GM23248 (cell line): Measurements from ENCODE around the gene ZFPL1. TPM values are rescaled to one million over a fixed set of nuclear protein-coding genes. Genes with fewer than 3 reads are reported as not detected.

Experiments used
- DNase-seq: peaks from one replicate; pipeline ENCODE4 v3.0.0-alpha.2; 2015
- H2AFZ ChIP-seq: fragments of 200-600 bp; sonication (generic); 2 replicates; pipeline ENCODE4 v1.6.1; 2016; ENCODE audit warnings: antibody characterized with exemption
- H3F3A ChIP-seq: fragments of 200-600 bp; sonication (generic); 2 replicates; pipeline ENCODE4 v1.6.1; 2016; ENCODE audit warnings: mild to moderate bottlenecking, antibody characterized with exemption, mixed run types; ENCODE audit not compliant: insufficient read depth
- H3K27ac ChIP-seq: fragments of 200-600 bp; sonication (generic); 2 replicates; pipeline ENCODE4 v1.5.1; 2016; ENCODE audit warnings: mild to moderate bottlenecking
- H3K27me3 ChIP-seq: fragments of 200-600 bp; sonication (generic); replicated peaks from 2 replicates; pipeline ENCODE4 v1.6.1; 2016; ENCODE audit warnings: mild to moderate bottlenecking; ENCODE audit not compliant: insufficient read depth
- H3K36me3 ChIP-seq: fragments of 200-600 bp; sonication (generic); 2 replicates; pipeline ENCODE4 v1.6.1; 2016; ENCODE audit warnings: low read depth, mild to moderate bottlenecking
- H3K4me1 ChIP-seq: fragments of 200-600 bp; sonication (generic); 2 replicates; pipeline ENCODE4 v1.6.1; 2016; ENCODE audit warnings: mild to moderate bottlenecking; ENCODE audit not compliant: insufficient read depth
- H3K4me2 ChIP-seq: fragments of 200-600 bp; sonication (generic); one replicate; pipeline ENCODE4 v1.6.1; 2016; ENCODE audit warnings: mild to moderate bottlenecking; ENCODE audit not compliant: unreplicated experiment
- H3K4me3 ChIP-seq: fragments of 200-600 bp; sonication (generic); 2 replicates; pipeline ENCODE4 v1.5.1; 2016; ENCODE audit warnings: mild to moderate bottlenecking
- H3K79me2 ChIP-seq: fragments of 200-600 bp; sonication (generic); 2 replicates; pipeline ENCODE4 v1.6.1; 2016; ENCODE audit warnings: mild to moderate bottlenecking; ENCODE audit not compliant: insufficient read depth
- H3K9ac ChIP-seq: fragments of 200-600 bp; sonication (generic); 2 replicates; pipeline ENCODE4 v1.6.1; 2016; ENCODE audit warnings: mild to moderate bottlenecking
- H3K9me2 ChIP-seq: fragments of 200-600 bp; sonication (generic); 2 replicates; pipeline ENCODE4 v1.6.1; 2016; ENCODE audit warnings: mixed run types, mild to moderate bottlenecking, moderate library complexity; ENCODE audit not compliant: insufficient read depth
- H3K9me3 ChIP-seq: fragments of 200-600 bp; sonication (generic); one replicate; pipeline ENCODE4 v1.6.1; 2017; ENCODE audit warnings: low read depth
- H4K20me1 ChIP-seq: fragments of 200-600 bp; sonication (generic); 2 replicates; pipeline ENCODE4 v1.6.0; 2016; ENCODE audit not compliant: insufficient read depth
- EZH2 ChIP-seq: fragments of 200-600 bp; sonication (generic); IDR thresholded peaks from 2 replicates; pipeline ENCODE4 v1.6.1; 2018; ENCODE audit warnings: antibody characterized with exemption, mild to moderate bottlenecking; ENCODE audit not compliant: insufficient read depth, poor library complexity, severe bottlenecking
- EZH2phosphoT487 ChIP-seq: fragments of 200-600 bp; sonication (generic); IDR thresholded peaks from 2 replicates; pipeline ENCODE4 v1.6.1; 2018; ENCODE audit warnings: antibody characterized with exemption, moderate library complexity, mild to moderate bottlenecking, low read depth; ENCODE audit not compliant: insufficient read depth
- WGBS, 2 experiments: methylation state at CpG; one replicate each; pipeline ENCODE4 v1.1.6; 2015 to 2017; ENCODE audit warnings: low lambda C conversion rate in 2 of 2, low coverage in 1 of 2; ENCODE audit errors: missing lambda C conversion rate in 2 of 2; 5-methylcytosine and 5-hydroxymethylcytosine counted together
- in situ Hi-C: fragments of 300-500 bp; cut with MboI; formaldehyde crosslinking; loops from 2 replicates; pipeline ENCODE4 v1.15.0; 2020
- polyA plus RNA-seq: library from polyadenylated mRNA; unstranded; fragments of >200 nt; fragmentation: Nextera tagmentation; extraction: Ambion mirVana; gene quantifications from 2 replicates; pipeline ENCODE4 v1.2.1, GENCODE V29; 2016
- total RNA-seq: library from RNA; depleted of rRNA; stranded (reverse); fragments of >200 nt; shearing (Covaris generic); gene quantifications from 2 replicates; pipeline ENCODE4 v1.2.3, GENCODE V29; 2014

Gene ZFPL1
- total and polyA plus RNA-seq, 2 experiments from 2014 or later = 55.2 to 64.9 TPM

DNA sequence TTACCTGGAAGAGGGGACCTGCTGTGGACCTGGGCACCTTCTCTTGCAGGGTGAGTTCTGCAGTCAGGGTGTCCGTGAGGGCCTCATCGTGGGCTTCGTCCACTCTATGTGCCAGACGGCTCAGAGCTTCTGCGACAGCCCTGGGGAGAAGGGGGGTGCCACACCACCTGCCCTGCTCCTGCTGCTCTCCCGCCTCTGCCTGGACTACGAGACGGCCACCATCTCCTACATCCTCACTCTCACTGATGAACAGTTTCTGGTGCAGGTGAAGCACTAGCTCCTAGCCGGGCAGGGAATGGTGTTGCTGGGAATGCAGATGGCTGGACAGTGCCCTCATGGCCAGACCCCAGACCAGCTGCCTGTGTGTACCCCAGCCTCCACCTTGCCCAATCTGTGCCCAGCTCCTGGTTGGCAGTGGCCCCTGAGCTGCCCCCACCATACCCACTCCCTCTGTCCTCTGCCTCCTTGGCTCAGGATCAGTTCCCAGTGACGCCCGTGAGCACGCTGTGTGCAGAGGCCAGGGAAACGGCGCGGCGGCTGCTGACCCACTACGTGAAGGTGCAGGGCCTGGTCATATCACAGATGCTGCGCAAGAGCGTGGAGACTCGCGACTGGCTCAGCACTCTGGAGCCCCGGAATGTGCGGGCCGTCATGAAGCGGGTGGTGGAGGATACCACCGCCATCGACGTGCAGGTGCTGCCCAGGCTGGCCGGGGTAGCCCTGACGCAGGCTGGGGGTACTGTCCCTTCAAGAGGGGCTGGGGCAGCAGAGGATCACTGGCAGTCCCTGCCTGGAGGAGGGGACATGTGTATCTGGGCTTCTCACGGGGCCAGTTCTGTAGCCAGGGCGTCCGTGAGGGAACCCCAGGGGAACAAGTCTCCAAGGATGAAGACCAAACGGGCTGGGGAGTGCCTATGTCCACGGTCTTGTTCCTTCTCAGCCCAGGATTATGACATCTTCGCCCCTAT lies 25.5 kb downstream of the ZFPL1 start:
- 86 to 87% methylated on average over 34 to 36 of the region's 36 CpGs for WGBS, 2 experiments
- H3K27ac ChIP-seq = no peak overlapping the region

DNA sequence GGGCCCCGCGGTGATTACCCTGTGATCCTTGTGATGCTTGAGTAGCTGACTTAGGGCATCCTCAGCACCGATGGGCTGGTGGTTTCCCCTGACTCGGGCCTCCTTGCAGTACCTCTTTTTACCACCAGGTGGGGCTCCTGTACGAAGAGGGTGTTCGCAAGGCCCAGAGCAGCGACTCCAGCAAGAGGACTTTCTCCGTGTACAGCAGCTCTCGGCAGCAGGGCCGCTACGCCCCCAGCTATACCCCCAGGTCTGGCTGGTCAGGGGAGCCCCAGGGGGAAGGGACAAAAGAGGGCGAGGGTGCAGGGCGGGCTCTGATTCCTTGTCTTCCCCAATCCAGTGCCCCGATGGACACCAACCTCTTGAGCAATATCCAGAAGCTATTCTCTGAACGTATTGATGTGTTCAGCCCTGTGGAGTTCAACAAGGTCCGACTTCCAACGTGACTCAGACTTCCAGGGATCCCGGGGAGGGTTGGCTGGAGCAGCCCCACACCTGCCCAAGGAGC lies 26.4 kb downstream of the ZFPL1 start:
- DNase-seq = peak; percentile 86
- H4K20me1 ChIP-seq = no peaks in the 10 kb centered on the region
- H3K27me3 ChIP-seq = no peaks in the 10 kb centered on the region
- 10 to 11% methylated on average over 18 of the region's 18 CpGs for WGBS, 2 experiments
- H3K4me3 ChIP-seq = no peak overlapping the region
- H3K36me3 ChIP-seq = no peaks in the 10 kb centered on the region
- H2AFZ ChIP-seq = no peak overlapping the region
- no peak overlapping the region for H3K4me2 ChIP-seq
- H3K9me2 ChIP-seq = no peaks in the 10 kb centered on the region
- H3F3A ChIP-seq = 0 out of 2 replicates have a peak, but pooled peaks cover 6% of the 10 kb centered on the region
- TF ChIP-seq EZH2 (no peak), EZH2phosphoT487 (no peak)
- peaks cover 9% of the 10 kb centered on the region; the same call in 1 of the 2 replicates for H3K4me1 ChIP-seq
- H3K79me2 ChIP-seq = peaks cover 4% of the 10 kb centered on the region
- no peak overlapping the region for H3K9ac ChIP-seq
- H3K9me3 ChIP-seq = no peaks in the 10 kb centered on the region
- no peak overlapping the region for H3K27ac ChIP-seq
- in situ Hi-C loops = no loop called here

More for the DNA sequence above, 25.5 kb downstream of the ZFPL1 start:
- H3K79me2 ChIP-seq = peaks cover 12% of the 10 kb centered on the region
- no peaks in the 10 kb centered on the region for H3K9me3 ChIP-seq
- no peak overlapping the region for H3K9ac ChIP-seq
- no peak for TF ChIP-seq EZH2
- TF ChIP-seq EZH2phosphoT487 = no peak
- H4K20me1 ChIP-seq = no peaks in the 10 kb centered on the region
- no peak for DNase-seq
- no peaks in the 10 kb centered on the region for H3K27me3 ChIP-seq
- H3K36me3 ChIP-seq = no peaks in the 10 kb centered on the region
- no peaks in the 10 kb centered on the region for H3K9me2 ChIP-seq
- H3K4me2 ChIP-seq = no peak overlapping the region
- no peak overlapping the region for H2AFZ ChIP-seq
- H3K4me3 ChIP-seq = no peak overlapping the region
- H3F3A ChIP-seq = 0 out of 2 replicates have a peak, but pooled peaks cover 6% of the 10 kb centered on the region
- H3K4me1 ChIP-seq = peaks cover 9% of the 10 kb centered on the region; the same call in 1 of the 2 replicates
- in situ Hi-C loops = no loop called here

DNA sequence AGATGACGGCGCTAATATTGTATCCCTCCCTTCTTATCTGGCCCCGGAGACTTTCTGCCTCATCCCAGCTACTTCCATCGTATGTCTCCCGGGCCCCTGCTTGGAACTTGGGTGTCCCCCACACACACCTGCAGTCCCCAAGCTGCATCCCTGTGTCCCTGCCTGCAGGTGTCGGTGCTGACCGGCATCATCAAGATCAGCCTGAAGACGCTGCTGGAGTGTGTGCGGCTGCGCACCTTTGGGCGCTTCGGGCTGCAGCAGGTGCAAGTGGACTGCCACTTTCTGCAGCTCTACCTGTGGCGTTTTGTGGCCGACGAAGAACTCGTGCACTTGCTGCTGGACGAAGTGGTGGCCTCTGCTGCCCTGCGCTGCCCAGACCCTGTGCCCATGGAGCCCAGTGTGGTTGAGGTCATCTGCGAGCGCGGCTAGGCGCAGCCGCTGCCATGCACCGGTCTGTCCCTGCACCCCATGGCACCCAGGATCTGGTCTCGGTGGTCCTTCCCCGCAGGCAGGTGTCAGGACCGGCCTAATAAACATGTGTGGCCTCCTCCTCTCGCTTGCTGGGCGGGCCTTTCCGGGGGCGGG lies 27.2 kb downstream of the ZFPL1 start:
- 68% methylated on average over 25 to 30 of the region's 31 CpGs for WGBS, 2 experiments
- TF ChIP-seq EZH2 (no peak), EZH2phosphoT487 (no peak)
- Histone ChIP-seq H3K9me2 (no peaks in the 10 kb centered on the region), H3K4me3 (no peak overlapping the region; the same call in 1 of the 2 replicates), H3K9ac (no peak overlapping the region), H3K27me3 (no peaks in the 10 kb centered on the region), H2AFZ (no peak overlapping the region), H4K20me1 (no peaks in the 10 kb centered on the region), H3K4me1 (peaks cover 13% of the 10 kb centered on the region; the same call in 1 of the 2 replicates), H3K27ac (no peak overlapping the region), H3K4me2 (peak overlapping the region; percentile 97), H3F3A (0 out of 2 replicates have a peak, but pooled peaks cover 6% of the 10 kb centered on the region), H3K36me3 (no peaks in the 10 kb centered on the region), H3K9me3 (no peaks in the 10 kb centered on the region), H3K79me2 (peaks cover 10% of the 10 kb centered on the region)
- no peak for DNase-seq
- in situ Hi-C loops = no loop called here
